Head of caudate nucleus (tissue), 42 donors: ENCODE results near the gene CTRL.
"Not testable (repeated sequence)": the region's sequence is repeated elsewhere in the genome, so short reads cannot be mapped to it uniquely, and the experiment has no call there.

Experiments
- DNase-seq, 42 donors: peaks; one replicate each; pipeline versions ENCODE4 v3.0.0 to v3.0.0-alpha.2; 2020 to 2021; ENCODE audit warnings: mixed read lengths in 7 of 42
- intact Hi-C: fragments of 100-400 bp; cut with DNase I; formaldehyde crosslinking; loops from one replicate; pipeline ENCODE4 v1.15.0; 2022

The CTRL gene

GRCh38 chr16:67943619-67944504, 12.2 kb upstream of the CTRL start, which contains the start of gene LCAT:
Gene LCAT (minus strand): TSS chr16:67944120. CDS start chr16:67944101, 19 bp downstream.
- intact Hi-C loops: no loop called here
- peak; percentile 64 to 92 (median 83) for DNase-seq

GRCh38 chr16:67943256-67943618, 11.6 kb upstream of the CTRL start:
- intact Hi-C loops: no loop called here
- no peak for DNase-seq

- intact Hi-C loops: no loop called here
- DNase-seq: no peak
Observed at GRCh38 chr16:67942510-67943255, 11.0 kb upstream of the CTRL start.

- DNase-seq: peak in 19 of 42 donors; percentile 40 to 76 (median 59)
- intact Hi-C loops: no loop called here
Observed at GRCh38 chr16:67942200-67942509, 10.5 kb upstream of the CTRL start.

GRCh38 chr16:67941469-67942199, 10.0 kb upstream of the CTRL start:
- DNase-seq: no peak
- intact Hi-C loops: no loop called here

- intact Hi-C loops: no loop called here
- no peak for DNase-seq
Observed at GRCh38 chr16:67940446-67941089, 8.9 kb upstream of the CTRL start.

- intact Hi-C loops: no loop called here
- DNase-seq: peak in 16 of 42 donors; percentile 42 to 78 (median 60)
Observed at GRCh38 chr16:67939507-67940445, 8.1 kb upstream of the CTRL start.

- intact Hi-C loops, DNase-seq: not testable (repeated sequence)
Observed at GRCh38 chr16:67937713-67938112, 6.1 kb upstream of the CTRL start.

- peak in 10 of 42 donors; percentile 43 to 78 (median 56) for DNase-seq
- intact Hi-C loops: no loop called here
Observed at GRCh38 chr16:67936880-67937605, 5.4 kb upstream of the CTRL start.

GRCh38 chr16:67936124-67936879, 4.6 kb upstream of the CTRL start, which contains the start of gene PSMB10:
Gene PSMB10 (minus strand): TSS chr16:67936850. CDS start chr16:67936749, 101 bp downstream.
- DNase-seq: peak in 31 of 42 donors; percentile 35 to 81 (median 57)
- intact Hi-C loops: no loop called here

GRCh38 chr16:67935402-67936123, 3.9 kb upstream of the CTRL start:
- intact Hi-C loops: no loop called here

GRCh38 chr16:67935101-67935401, 3.4 kb upstream of the CTRL start:
- intact Hi-C loops: no loop called here
- DNase-seq: no peak

More at GRCh38 chr16:67935402-67936123, 3.9 kb upstream of the CTRL start:
- peak; percentile 93 to 100 (median 97) for DNase-seq

- DNase-seq: peak in 2 of 42 donors; percentile 15 to 52
Observed at GRCh38 chr16:67934306-67935100, 2.8 kb upstream of the CTRL start.

GRCh38 chr16:67933805-67934204, 2.1 kb upstream of the CTRL start:
- no peak for DNase-seq
- intact Hi-C loops: no loop called here

More at GRCh38 chr16:67934306-67935100, 2.8 kb upstream of the CTRL start:
- intact Hi-C loops: no loop called here

GRCh38 chr16:67932462-67932840, 789 bp upstream of the CTRL start:
- intact Hi-C loops: no loop called here
- no peak for DNase-seq
